Lung (tissue), 12 donors: ENCODE measurements around the gene DNAH10. TPM values are rescaled to one million over a fixed set of nuclear protein-coding genes. Genes with fewer than 3 reads are reported as not detected.

ENCODE experiments used
- ATAC-seq: fragments of 200-7000 bp; cut with Tn5 transposase; one replicate; pipeline ENCODE4 v1.9.1; 2020; ENCODE audit warnings: moderate number of reproducible peaks; ENCODE audit not compliant: insufficient read depth, low FRiP score
- DNase-seq, 3 donors: peaks; one replicate each; pipeline ENCODE4 v3.0.0-alpha.2; 2013 to 2017
- H3K27ac ChIP-seq, 2 donors: one replicate each; pipeline ENCODE4 v1.5.1; 2013; ENCODE audit warnings: mild to moderate bottlenecking in 2 of 2, moderate library complexity in 2 of 2, control low read depth in 1 of 2, inconsistent platforms in 1 of 2, low read depth in 1 of 2, low read length in 1 of 2
- H3K27me3 ChIP-seq, 3 donors: one replicate each; pipeline ENCODE4 v1.5.1; 2013; ENCODE audit warnings: low read length in 2 of 3; ENCODE audit not compliant: control insufficient read depth in 3 of 3, insufficient read depth in 3 of 3
- H3K36me3 ChIP-seq, 4 donors: one replicate each; pipeline ENCODE4 v1.5.1; 2013; ENCODE audit warnings: low read length in 4 of 4, mild to moderate bottlenecking in 1 of 4, moderate library complexity in 1 of 4; ENCODE audit not compliant: control insufficient read depth in 4 of 4, insufficient read depth in 4 of 4
- H3K4me1 ChIP-seq, 5 donors: one replicate each; pipeline ENCODE4 v1.5.1; 2013; ENCODE audit warnings: low read length in 5 of 5, mild to moderate bottlenecking in 2 of 5, moderate library complexity in 1 of 5; ENCODE audit not compliant: control insufficient read depth in 5 of 5, insufficient read depth in 5 of 5
- H3K4me3 ChIP-seq: one replicate; pipeline ENCODE4 v1.5.1; 2013; ENCODE audit warnings: mild to moderate bottlenecking, control low read depth, moderate library complexity
- H3K9ac ChIP-seq, 2 donors: one replicate each; pipeline ENCODE4 v1.5.1; 2013; ENCODE audit warnings: low read length in 2 of 2, control low read depth in 1 of 2; ENCODE audit not compliant: insufficient read depth in 1 of 2
- H3K9me3 ChIP-seq, 4 donors: one replicate each; pipeline ENCODE4 v1.5.1; 2013; ENCODE audit warnings: low read length in 3 of 4, mild to moderate bottlenecking in 1 of 4, moderate library complexity in 1 of 4; ENCODE audit not compliant: control insufficient read depth in 4 of 4, insufficient read depth in 3 of 4
- CTCF ChIP-seq: IDR thresholded peaks from 2 replicates; pipeline ENCODE4 v1.5.1; 2012; ENCODE audit warnings: mild to moderate bottlenecking; ENCODE audit errors: control extremely low read depth, extremely low read depth
- WGBS, 2 donors: extraction: QIAGEN DNeasy Blood & Tissue Kit; methylation state at CpG; one replicate each; pipeline ENCODE4 v1.1.7; 2013; 5-methylcytosine and 5-hydroxymethylcytosine counted together
- polyA plus RNA-seq, 2 donors: library from polyadenylated mRNA; stranded (reverse); fragments of 200-250 nt; gene quantifications; one replicate each; pipeline ENCODE4 v1.2.1, GENCODE V29; 2013
- total RNA-seq, 2 donors: library from RNA; depleted of rRNA in 1 of 2; stranded (reverse); fragments of >200 nt in 1 of 2; gene quantifications; one replicate each; pipeline ENCODE4 v1.2.1, GENCODE V29; 2014 to 2021
- donor health status: control.
- donor health status: control.
- donor health status: Bipolar disorder and iron deficiency.
- donor health status: healthy.
- donor health status: DM: yes; HTN: yes; CAD: no.

Gene DNAH10
- total and polyA plus RNA-seq, 4 donors, result 2.0 to 21.7 (median 9.1) TPM

GRCh38 chr12:123868791-123869190 is 106.7 kb downstream of the DNAH10 start:
- H3K9me3 ChIP-seq, result peaks cover 0 to 2% (median 0%) of the 10 kb centered on the region in 4 donors
- H3K27me3 ChIP-seq, result no peaks in the 10 kb centered on the region
- DNase-seq, result no peak
- H3K27ac ChIP-seq, result no peak overlapping the region
- TF ChIP-seq CTCF, result no peak
- H3K36me3 ChIP-seq, result no peaks in the 10 kb centered on the region
- H3K9ac ChIP-seq, result no peak overlapping the region
- no peak for ATAC-seq
- peaks cover 0 to 2% (median 0%) of the 10 kb centered on the region in 5 donors for H3K4me1 ChIP-seq
- H3K4me3 ChIP-seq, result no peak overlapping the region
- 93 to 96% methylated on average over 10 of the region's 10 CpGs for WGBS, 2 donors

DNA sequence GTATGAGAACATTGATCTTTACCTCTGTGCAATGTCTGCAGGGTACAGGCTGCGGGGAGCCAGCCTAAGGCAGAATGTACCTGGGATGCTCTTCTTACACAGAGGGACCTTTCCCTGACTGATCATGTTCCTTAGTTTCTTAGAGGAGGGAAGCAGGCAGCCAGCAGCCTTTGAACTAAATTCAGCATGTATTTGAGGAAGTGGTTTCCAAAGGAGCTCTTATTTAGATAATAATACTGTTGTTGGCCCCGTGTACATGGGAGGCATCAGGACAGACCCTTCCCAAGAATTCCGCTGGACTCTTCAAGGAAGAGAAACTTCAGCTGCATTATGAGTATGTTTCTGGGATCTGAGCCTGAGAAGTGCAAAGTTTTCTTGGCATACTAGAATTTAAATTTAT is 111.7 kb downstream of the DNAH10 start:
- ATAC-seq, result no peak
- H3K4me3 ChIP-seq, result no peak overlapping the region
- DNase-seq, result no peak
- no peaks in the 10 kb centered on the region for H3K36me3 ChIP-seq
- no peak for TF ChIP-seq CTCF
- H3K4me1 ChIP-seq, result peaks cover 0 to 2% (median 0%) of the 10 kb centered on the region in 5 donors
- WGBS, 2 donors, result 66 to 76% methylated on average over 3 of the region's 3 CpGs
- no peaks in the 10 kb centered on the region for H3K27me3 ChIP-seq
- peaks cover 0 to 2% (median 0%) of the 10 kb centered on the region in 4 donors for H3K9me3 ChIP-seq
- H3K9ac ChIP-seq, result no peak overlapping the region
- H3K27ac ChIP-seq, result no peak overlapping the region

DNA sequence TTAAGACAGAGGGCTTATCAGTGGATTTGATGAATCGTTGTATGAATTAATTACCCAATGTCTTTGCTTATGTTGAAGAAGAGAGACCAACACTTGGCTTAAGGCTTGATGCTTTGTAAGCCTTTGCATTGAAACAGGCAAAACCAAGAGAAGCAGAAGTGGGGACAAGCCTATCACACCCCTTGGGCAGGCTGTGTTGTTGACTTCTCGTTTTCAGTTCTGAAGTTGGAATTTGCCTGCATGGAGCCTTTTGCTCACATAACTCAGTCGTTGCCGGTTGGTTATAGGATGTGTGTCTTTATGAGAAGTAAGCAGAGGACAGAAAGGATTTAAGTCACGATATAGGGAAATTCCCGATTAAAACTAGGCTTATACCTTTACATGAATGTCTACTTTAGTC is 115.9 kb downstream of the DNAH10 start:
- Histone ChIP-seq H3K4me1 (no peaks in the 10 kb centered on the region), H3K9ac (no peak overlapping the region), H3K27me3 (peaks cover 0 to 3% (median 2%) of the 10 kb centered on the region in 3 donors), H3K4me3 (no peak overlapping the region), H3K9me3 (no peaks in the 10 kb centered on the region), H3K27ac (no peak overlapping the region), H3K36me3 (no peaks in the 10 kb centered on the region)
- ATAC-seq (no peak), DNase-seq (no peak)
- TF ChIP-seq CTCF, result no peak
- WGBS, 2 donors, result 44 to 73% methylated on average over 6 of the region's 6 CpGs

GRCh38 chr12:123879101-123879500 is 117.0 kb downstream of the DNAH10 start:
- no peak overlapping the region for H3K9ac ChIP-seq
- H3K4me3 ChIP-seq, result no peak overlapping the region
- H3K4me1 ChIP-seq, result peaks cover 0 to 2% (median 0%) of the 10 kb centered on the region in 5 donors
- H3K27me3 ChIP-seq, result peaks cover 3 to 5% (median 4%) of the 10 kb centered on the region in 3 donors
- WGBS, 2 donors, result 67 to 82% methylated on average over 11 of the region's 11 CpGs
- H3K27ac ChIP-seq, result no peak overlapping the region
- no peaks in the 10 kb centered on the region for H3K9me3 ChIP-seq
- DNase-seq (no peak), ATAC-seq (no peak)
- no peak for TF ChIP-seq CTCF
- H3K36me3 ChIP-seq, result no peaks in the 10 kb centered on the region
